K562 (cell line): ENCODE data around the gene TRMT1. TPM values are rescaled to one million over a fixed set of nuclear protein-coding genes. Genes with fewer than 3 reads are reported as not detected.

Experiments used
- CC2D1A ChIP-seq: fragments of 450-650 bp; IDR thresholded peaks from 2 replicates; pipeline ENCODE4 v1.6.1; 2017; ENCODE audit warnings: mild to moderate bottlenecking
- CEBPG ChIP-seq, 3 experiments: fragments of 200-800 bp in 1 of 3; sonication (Bioruptor generic) in 1 of 3; sonication (generic) in 1 of 3; formaldehyde crosslinking in 1 of 3; IDR thresholded peaks in 2 of 3; conservative IDR thresholded peaks in 1 of 3; 2 replicates each; pipeline versions ENCODE4 v1.6.1 to v1.8.0; 2016 to 2022; ENCODE audit warnings: missing compliant biosample characterization in 2 of 3, missing genetic modification characterization in 2 of 3, mild to moderate bottlenecking in 1 of 3, missing genetic modification reagents in 1 of 3
- MXD1 ChIP-seq: fragments of 250-450 bp; sonication (Bioruptor Pico); IDR thresholded peaks from 2 replicates; pipeline ENCODE4 v1.8.0; 2021; ENCODE audit warnings: borderline replicate concordance, mild to moderate bottlenecking, moderate library complexity; ENCODE audit not compliant: poor library complexity, severe bottlenecking
- NCOR1 ChIP-seq: fragments of 450-650 bp; IDR thresholded peaks from 2 replicates; pipeline ENCODE4 v1.6.1; 2016; ENCODE audit warnings: mild to moderate bottlenecking, moderate library complexity
- NUFIP1 ChIP-seq: fragments of 450-650 bp; IDR thresholded peaks from 2 replicates; pipeline ENCODE4 v1.6.1; 2018; ENCODE audit not compliant: partially characterized antibody
- RNF2 ChIP-seq: sonication (generic); IDR thresholded peaks from 2 replicates; pipeline ENCODE4 v1.6.1; 2016
- SIN3A ChIP-seq, 2 experiments: fragments of 150-350 bp in 1 of 2; IDR thresholded peaks; 2 replicates each; pipeline ENCODE4 v1.6.1; 2011 to 2016; ENCODE audit warnings: borderline replicate concordance in 2 of 2, low read depth in 2 of 2, low read length in 2 of 2, mild to moderate bottlenecking in 2 of 2, moderate library complexity in 2 of 2; ENCODE audit not compliant: control insufficient read depth in 1 of 2
- SMARCA5 ChIP-seq: fragments of 450-650 bp; IDR thresholded peaks from 2 replicates; pipeline ENCODE4 v1.6.1; 2016
- SP1 ChIP-seq: sonication (generic); formaldehyde crosslinking; IDR thresholded peaks from 2 replicates; pipeline ENCODE4 v1.8.1; 2022; ENCODE audit warnings: mild to moderate bottlenecking, missing genetic modification reagents
- STAT5B ChIP-seq: fragments of 250-450 bp; sonication (Bioruptor Pico); IDR thresholded peaks from 2 replicates; pipeline ENCODE4 v1.8.0; 2021; ENCODE audit warnings: mild to moderate bottlenecking, inconsistent platforms
- TEAD4 ChIP-seq, 2 experiments: sonication (generic) in 1 of 2; formaldehyde crosslinking in 1 of 2; IDR thresholded peaks; 2 replicates each; pipeline versions ENCODE4 v1.6.1 to v1.8.0; 2012 to 2022; ENCODE audit warnings: borderline replicate concordance in 1 of 2, inconsistent platforms in 1 of 2, low read length in 1 of 2, mild to moderate bottlenecking in 1 of 2, missing genetic modification reagents in 1 of 2
- ZBTB40 ChIP-seq, 2 experiments: fragments of 450-650 bp in 1 of 2; sonication (generic) in 1 of 2; formaldehyde crosslinking in 1 of 2; IDR thresholded peaks; 2 replicates each; pipeline versions ENCODE4 v1.7.1 to v1.9.0; 2016 to 2022; ENCODE audit warnings: inconsistent platforms in 1 of 2, mild to moderate bottlenecking in 1 of 2, missing genetic modification reagents in 1 of 2
- ZBTB5 ChIP-seq: fragments of 450-650 bp; IDR thresholded peaks from 2 replicates; pipeline ENCODE4 v1.6.1; 2017; ENCODE audit warnings: antibody characterized with exemption
- ZNF354B ChIP-seq: fragments of 250-450 bp; sonication (Bioruptor Pico); IDR thresholded peaks from 2 replicates; pipeline ENCODE4 v1.4.0; 2020
- polyA plus RNA-seq, 8 experiments: library from polyadenylated mRNA; depleted of rRNA in 4 of 8; stranded (reverse) in 5 of 8; unstranded in 3 of 8; fragments of >200 nt; fragmentation: Nextera tagmentation in 2 of 8; fragmentation: Illumina TruSeq in 1 of 8; extraction: Ambion mirVana in 2 of 8; extraction: Trizol in 1 of 8; gene quantifications; 2 replicates each; pipeline versions ENCODE4 v1.2.1 to v1.2.3, GENCODE V29; 2011 to 2014; ENCODE audit warnings: inconsistent platforms in 1 of 8, missing spikeins in 1 of 8
- total RNA-seq, 7 experiments: library from RNA; depleted of rRNA in 6 of 7; stranded (reverse); fragments of >200 nt in 6 of 7; fragmentation: Illumina TruSeq in 2 of 7; extraction: Trizol in 2 of 7; gene quantifications; 2 replicates each; pipeline versions ENCODE4 v1.2.1 to v1.2.3, GENCODE V29; 2011 to 2021; ENCODE audit warnings: low replicate concordance in 1 of 7

Gene TRMT1
- total and polyA plus RNA-seq, 9 of the 15 experiments (the other 6 are each of a cell fraction or from before 2014, with no cell fraction given) = 5.8 to 158 (median 54.3) TPM

- TF ChIP-seq ZBTB40 (IDR thresholded peaks at IDR 0.05) = peak; percentile 43; the same call in 1 of the 2 replicates
- TF ChIP-seq ZBTB40 (CRISPR knock-in tag; IDR thresholded peaks at IDR 0.05) = no peak
- peak; percentile 96 for TF ChIP-seq SMARCA5
- no peak for TF ChIP-seq ZBTB5
- no peak for TF ChIP-seq ZNF354B (CRISPR knock-in tag)
- peak; percentile 90 for TF ChIP-seq SP1 (CRISPR knock-in tag)
- no peak for TF ChIP-seq NUFIP1
- peak; percentile 44; the same call in 1 of the 2 replicates for TF ChIP-seq RNF2
- peak; percentile 4; the same call in 1 of the 2 replicates for TF ChIP-seq TEAD4 (IDR thresholded peaks at IDR 0.05; ENCODE audit: low read length)
- no peak for TF ChIP-seq TEAD4 (CRISPR knock-in tag; IDR thresholded peaks at IDR 0.05; ENCODE audit: borderline replicate concordance)
- peak; percentile 98 for TF ChIP-seq MXD1 (CRISPR knock-in tag)
- TF ChIP-seq NCOR1 = no peak
- no peak for TF ChIP-seq STAT5B (CRISPR knock-in tag)
- peak; percentile 100 for TF ChIP-seq SIN3A (IDR thresholded peaks at IDR 0.05; ENCODE audit: borderline replicate concordance in 2 of 2, control insufficient read depth in 1 of 2, low read depth in 2 of 2, low read length in 2 of 2)
- 0 out of 2 replicates have a peak, but pooled peaks have one; percentile 37 for TF ChIP-seq CEBPG (CRISPR knock-in tag; IDR thresholded peaks at IDR 0.05)
- no peak for TF ChIP-seq CEBPG (tag; conservative IDR thresholded peaks at IDR 0.05 in 1 of 2, IDR thresholded peaks at IDR 0.05 in 1 of 2)
- peak; percentile 73; the same call in 1 of the 2 replicates for TF ChIP-seq CC2D1A
These were observed at the start of gene TRMT1 (continued) for GRCh38 chr19:13116282-13117175.
